HG03442 (cell line): ENCODE data around the gene ZNF816.
"Not testable (repeated sequence)": the region's sequence is repeated elsewhere in the genome, so short reads cannot be mapped to it uniquely, and the experiment has no call there.

Experiments
- ATAC-seq: cut with Tn5 transposase; IDR thresholded peaks from one replicate; pipeline ENCODE4 v1.9.1; 2021; ENCODE audit warnings: mild to moderate bottlenecking, moderate library complexity; ENCODE audit not compliant: unreplicated experiment

ZNF816 gene

DNA sequence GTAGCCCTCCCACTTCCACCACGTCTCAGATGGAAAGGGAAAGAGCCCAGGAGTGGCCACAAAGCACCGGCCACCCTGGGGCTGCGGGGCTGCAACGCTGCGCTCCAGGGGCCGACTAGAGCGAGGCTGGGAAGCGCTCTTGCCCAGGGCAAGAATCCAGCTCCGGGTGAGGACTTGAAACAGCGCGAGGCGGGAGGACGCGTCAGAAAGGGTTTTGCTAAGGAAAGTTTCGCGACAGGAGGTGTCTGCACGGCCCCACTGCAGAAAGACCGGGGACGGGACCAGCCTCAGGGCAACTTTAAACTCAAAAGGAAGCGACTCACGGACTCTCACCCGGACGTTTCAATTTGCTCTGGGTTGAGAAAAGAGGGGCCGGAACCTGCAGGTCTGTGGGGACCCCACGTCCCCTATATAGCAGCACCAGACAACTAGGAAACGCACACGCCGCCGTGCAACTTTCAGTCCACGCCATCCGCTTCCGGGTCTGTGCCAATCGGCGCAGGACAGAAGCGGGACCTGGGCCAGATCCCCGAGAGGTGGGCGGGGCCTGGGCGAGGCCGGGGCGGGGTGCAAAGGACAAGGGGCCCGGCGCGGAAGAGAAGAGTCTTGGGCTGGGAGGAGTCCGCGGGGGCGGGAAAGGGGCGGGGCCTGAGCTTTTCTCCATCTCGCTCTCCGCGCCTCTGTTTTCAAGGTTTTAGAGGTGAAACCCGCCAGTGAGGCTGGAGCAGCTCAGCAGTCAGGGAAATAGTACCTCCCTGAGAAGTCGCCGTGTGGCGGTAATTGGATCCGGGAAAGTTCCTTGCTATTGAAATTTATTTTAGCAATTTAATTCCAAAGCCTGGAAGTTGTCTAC is at the start of gene ZNF816:
TSS of gene ZNF816 (minus strand) at position 488 of the 853 bp plus-strand sequence. CDS start 6,792 bp downstream, outside the sequence.
- peak; percentile 96 for ATAC-seq

DNA sequence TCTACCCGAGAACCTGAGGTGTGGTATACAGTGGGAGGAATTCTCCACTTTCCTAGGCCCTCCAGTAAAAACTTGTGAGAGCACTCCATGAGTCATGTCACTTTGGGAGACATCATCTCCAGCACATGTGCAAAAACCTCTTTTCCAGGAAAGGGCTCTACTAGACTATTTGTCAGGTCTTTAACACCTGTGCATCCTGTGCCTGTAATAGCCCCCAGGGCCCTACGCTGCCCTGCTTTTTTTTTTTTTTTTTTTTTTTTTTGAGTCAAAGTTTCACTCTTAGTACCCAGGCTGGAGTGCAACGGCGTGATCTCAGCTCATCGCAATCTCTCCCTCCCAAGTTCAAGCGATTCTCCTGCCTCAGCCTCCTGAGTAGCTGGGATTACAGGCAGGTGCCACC is 49.3 kb upstream of the ZNF816 start:
- ATAC-seq, result no peak

- ATAC-seq, result no peak
These were observed 47.8 kb upstream of the ZNF816 start for GRCh38 chr19:53010494-53010893.

GRCh38 chr19:53008061-53008778 is 45.5 kb upstream of the ZNF816 start:
- ATAC-seq, result no peak

GRCh38 chr19:53007606-53008005 is 44.9 kb upstream of the ZNF816 start:
- no peak for ATAC-seq

DNA sequence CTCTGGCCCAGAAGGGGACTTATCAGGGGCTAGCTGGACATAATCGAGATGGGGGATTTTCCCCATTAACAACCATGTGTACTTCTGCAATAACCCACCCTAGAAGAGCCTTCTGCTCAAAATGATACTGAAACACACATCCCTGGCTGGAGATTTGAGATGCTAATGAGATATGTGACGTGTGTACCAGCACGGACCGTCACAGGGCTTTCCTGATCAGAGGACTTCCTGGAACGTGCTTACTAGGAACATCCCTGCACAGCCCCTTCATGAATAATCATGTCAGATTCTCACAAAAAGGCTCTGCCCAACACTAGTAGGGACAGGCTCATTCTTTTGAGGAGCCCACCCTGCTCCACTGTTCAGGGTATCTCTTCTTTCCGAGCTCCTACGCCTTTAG is 44.5 kb upstream of the ZNF816 start:
- no peak for ATAC-seq

DNA sequence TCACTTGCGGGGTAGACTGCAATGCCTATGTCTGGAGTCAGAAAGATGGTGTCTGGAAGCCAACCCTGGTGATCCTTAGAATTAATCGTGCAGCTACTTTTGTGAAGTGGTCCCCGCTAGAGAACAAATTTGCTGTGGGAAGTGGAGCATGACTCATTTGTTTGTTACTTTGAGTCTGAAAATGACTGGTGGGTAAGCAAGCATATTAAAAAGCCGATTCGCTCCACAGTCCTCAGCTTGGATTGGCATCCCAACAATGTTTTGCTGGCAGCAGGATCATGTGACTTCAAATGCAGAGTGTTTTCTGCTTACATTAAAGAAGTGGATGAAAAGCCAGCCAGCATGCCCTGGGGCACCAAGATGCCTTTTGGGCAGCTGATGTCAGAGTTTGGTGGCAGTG is 41.6 kb upstream of the ZNF816 start:
- no peak for ATAC-seq

GRCh38 chr19:53002479-53002878 is 39.8 kb upstream of the ZNF816 start:
- no peak for ATAC-seq

GRCh38 chr19:52997975-52998374 is 35.3 kb upstream of the ZNF816 start:
- no peak for ATAC-seq

GRCh38 chr19:52995711-52996110 is 33.0 kb upstream of the ZNF816 start:
- ATAC-seq, result no peak

GRCh38 chr19:52993342-52994178 is 30.9 kb upstream of the ZNF816 start:
- ATAC-seq, result no peak

GRCh38 chr19:52992109-52993004 is 29.7 kb upstream of the ZNF816 start:
- no peak for ATAC-seq

DNA sequence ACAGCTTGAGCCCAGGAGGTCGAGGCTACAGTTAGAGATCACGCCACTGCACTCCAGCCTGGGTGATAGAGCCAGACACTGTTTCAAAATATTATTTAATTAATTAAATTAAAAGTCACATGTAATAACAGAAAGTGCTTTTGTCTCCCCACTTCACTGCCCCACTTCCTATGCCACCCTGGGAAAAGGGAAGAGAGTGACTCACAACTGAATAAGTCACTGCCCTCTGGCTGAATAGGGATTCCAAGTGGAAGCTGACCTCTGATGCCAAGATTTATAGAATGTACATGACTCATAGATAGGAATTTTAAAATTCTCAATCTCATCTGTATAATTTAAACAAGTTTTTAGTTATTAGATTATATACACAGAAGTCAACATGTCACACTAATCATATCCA is 28.8 kb upstream of the ZNF816 start:
- no peak for ATAC-seq

DNA sequence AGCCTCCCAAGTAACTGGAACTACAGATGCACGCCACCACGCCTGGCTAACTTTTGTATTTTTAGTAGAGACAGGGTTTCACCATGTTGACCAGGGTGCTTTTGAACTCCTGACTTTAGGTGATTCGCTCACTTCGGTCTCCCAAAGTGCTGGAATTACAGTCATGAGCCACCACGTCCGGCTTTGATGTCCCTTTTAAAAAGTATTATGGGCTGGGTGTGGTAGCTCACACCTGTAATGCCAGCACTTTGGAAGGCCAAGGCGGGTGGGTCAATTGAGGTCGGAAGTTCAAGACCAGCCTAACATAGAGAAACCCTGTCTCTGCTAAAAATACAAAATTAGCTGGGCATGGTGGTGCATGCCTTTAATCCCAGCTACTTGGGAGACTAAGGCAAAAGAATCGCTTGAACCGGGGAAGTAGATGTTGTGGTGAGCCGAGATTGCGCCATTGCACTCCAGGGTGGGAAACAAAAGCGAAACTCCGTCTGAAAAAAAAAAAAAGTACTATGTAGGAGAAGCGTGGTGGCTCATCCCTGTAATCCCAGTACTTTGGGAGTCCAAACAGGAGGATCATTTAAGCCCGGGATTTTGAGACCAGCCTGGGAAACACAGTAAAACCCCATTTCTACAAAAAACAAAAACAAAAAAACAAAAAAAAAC is 28.2 kb upstream of the ZNF816 start:
- ATAC-seq, result no peak

- no peak for ATAC-seq
These were observed 25.8 kb upstream of the ZNF816 start for GRCh38 chr19:52988506-52988905.

- no peak for ATAC-seq
These were observed 24.5 kb upstream of the ZNF816 start for GRCh38 chr19:52987221-52987620.

DNA sequence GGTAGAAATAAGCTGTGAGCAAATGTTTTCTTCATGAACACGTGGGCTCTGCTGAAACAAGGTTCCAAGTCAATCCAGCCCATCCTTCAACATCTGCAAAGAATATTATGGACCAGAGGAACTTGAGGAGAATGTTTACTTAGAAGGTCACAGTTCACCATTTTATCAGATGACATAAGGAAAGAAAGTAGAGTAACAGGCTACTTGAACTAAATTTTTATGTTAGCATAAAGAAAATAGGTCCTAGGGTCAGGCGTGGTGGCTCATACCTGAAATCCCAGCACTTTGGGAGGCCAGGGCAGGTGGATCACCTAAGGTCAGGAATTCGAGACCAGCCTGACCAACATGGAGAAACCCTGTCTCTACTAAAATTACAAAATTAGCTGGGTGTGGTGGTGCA is 20.5 kb upstream of the ZNF816 start:
- ATAC-seq, result not testable (repeated sequence)

GRCh38 chr19:52981329-52981728 is 18.6 kb upstream of the ZNF816 start:
- ATAC-seq, result no peak

DNA sequence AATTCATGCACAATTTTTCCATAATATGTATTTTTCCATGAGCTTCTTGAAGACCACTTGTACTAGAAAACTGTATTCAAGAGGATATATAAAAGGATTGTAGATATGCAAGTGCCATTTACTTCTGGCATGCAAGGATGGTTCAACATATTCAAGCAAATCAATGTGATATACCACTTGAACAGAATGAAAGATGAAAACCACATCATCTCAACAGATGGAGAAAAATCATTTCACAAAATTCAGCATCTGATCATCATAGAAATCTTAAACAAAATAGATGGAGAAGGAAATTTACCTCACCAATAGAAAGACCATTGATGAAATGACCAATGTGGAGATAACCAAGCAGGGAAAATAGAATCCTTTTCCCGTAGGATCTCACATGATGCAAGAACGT is 5.1 kb upstream of the ZNF816 start:
- ATAC-seq, result no peak

GRCh38 chr19:52963247-52963618 is 552 bp upstream of the ZNF816 start:
- ATAC-seq, result no peak
